HG03432 (cell line): ENCODE data around the gene HOXD4.

Experiments used
- ATAC-seq: cut with Tn5 transposase; IDR thresholded peaks from one replicate; pipeline ENCODE4 v1.9.1; 2021; ENCODE audit warnings: mild to moderate bottlenecking, moderate library complexity; ENCODE audit not compliant: unreplicated experiment

HOXD4 gene

DNA sequence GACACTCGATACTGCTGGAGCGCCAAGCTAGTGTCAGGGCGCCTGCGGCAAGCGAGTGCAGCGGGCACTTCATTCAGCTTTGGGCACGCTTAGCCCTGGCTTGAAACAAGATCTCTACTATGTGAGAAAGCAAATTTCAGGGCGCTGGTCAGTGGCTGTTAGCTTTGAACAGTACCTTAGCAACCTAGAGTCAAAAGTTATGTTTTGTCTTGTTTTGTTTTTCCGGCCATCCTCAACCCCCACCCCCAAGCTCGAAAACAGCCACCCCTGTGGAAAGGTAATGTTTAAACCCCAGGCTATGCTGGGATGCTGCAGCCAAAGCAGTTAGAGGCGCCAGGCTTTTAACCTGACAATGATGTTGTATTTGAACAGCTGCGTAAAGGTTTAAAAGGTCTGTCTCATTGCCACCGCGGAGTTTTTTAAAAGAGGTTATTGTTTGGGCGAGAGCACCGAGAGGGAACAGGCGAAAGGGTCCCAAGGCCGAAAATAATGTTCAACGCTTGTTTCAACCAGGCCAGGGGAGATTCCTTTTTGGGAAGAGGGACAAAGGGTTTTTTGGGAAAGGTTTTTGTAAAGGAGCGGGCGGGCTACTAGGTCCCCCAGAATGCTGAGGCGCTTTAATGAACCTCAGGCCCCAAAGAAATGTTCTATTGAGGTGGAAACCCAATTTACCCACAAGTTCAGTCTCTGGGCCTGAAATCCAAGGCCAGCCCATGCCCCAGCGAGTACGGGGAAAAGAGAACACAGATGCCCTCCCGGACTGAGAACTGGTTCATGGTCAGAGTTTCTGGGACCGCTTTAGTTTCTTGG is 37.0 kb upstream of the HOXD4 start:
- no peak for ATAC-seq

DNA sequence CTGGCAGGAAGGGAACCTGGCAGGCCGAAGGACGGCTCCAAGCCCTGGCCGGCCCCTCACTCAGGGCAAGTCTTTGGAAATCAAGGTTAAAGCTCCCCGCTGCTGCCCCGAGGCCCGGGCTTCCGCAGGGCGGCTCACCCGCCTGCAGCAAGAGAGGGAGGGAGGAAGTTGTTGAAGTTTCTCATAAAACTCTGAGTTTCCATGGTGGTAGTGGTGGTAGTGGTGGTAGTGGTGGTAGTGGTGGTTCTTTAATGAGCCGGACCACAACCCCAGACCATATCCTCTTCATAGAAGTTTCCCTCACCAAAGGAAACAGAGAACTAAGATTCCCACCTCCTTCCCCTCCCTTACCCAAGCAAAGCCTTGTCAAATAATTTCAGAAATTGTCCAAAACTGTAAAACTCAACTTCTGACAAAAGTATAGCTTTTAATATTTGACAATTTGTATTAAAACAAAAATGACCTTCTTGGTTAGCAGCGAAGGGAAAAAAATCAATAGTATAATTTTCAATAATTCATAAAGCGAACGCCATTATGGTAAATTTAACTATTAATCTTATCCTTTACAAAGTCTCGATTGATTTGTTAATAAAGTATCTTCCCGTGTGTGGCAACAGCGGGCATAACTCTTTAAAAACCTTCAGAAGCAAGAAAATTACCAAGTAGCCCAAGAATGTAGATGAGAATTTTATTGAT is 36.3 kb upstream of the HOXD4 start:
- no peak for ATAC-seq

DNA sequence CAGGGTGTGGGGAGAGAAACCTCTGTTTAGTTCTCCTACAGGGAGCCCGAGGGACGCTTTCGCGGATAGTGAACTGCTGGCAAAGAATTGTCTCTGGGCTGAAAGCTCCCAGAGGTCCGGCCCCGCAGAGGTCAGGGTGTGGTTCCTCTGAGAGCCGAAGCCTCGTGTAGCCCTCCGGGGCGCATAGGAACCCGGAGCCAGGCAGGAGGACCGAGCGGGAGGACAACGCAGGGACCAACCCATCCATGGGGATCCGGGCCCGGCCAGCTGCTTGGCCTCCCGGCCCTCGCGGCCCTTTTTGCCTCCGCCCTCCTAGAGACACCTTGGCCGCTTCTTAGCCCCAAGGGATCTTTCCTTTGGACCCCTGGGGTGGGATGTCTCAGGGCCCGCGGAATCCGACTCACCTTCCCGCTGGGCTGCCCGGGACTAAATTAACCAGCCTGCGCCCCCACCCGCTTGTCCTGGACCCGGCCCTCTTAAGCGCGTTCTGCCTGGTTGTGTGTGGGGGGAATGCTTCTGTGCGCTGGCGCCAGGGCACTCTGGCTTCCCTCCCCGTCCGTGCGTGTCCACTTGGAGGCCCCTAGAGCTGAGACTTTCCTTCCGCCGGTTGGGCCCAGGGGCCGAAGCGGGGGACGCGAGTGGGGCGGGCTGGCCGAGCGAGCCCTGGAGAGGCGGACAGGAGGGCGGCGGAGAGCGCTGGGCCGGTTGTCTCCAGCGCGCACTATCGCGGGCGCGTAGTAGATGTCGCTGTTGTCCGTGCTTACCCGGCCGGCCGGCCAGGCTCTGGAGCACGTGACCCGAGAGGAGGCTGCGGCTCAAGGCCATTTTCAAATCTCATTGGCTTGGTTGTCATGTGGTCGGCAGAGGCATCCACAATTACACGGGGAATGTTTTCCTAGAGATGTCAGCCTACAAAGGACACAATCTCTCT is 35.2 kb upstream of the HOXD4 start, which contains the start of gene HOXD10:
TSS of gene HOXD10 (plus strand) at position 896 of the 931 bp plus-strand sequence. CDS start 56 bp downstream, outside the sequence.
- no peak for ATAC-seq

DNA sequence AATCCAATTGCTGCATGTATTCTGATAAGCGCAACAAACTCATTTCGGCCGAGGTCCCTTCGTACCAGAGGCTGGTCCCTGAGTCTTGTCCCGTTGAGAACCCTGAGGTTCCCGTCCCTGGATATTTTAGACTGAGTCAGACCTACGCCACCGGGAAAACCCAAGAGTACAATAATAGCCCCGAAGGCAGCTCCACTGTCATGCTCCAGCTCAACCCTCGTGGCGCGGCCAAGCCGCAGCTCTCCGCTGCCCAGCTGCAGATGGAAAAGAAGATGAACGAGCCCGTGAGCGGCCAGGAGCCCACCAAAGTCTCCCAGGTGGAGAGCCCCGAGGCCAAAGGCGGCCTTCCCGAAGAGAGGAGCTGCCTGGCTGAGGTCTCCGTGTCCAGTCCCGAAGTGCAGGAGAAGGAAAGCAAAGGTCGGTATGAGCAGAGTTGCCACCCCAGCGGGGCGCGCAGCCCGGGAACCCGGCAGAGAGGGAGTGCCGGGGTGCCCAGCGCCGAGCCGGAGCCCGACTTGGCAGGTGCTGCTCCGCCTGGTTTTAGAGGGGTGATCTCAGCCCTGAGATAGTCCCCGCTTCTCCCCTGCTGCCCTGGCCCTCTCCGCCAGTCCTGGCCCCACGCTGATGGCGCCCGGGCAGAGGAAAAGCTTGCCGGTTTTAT is 34.1 kb upstream of the HOXD4 start:
- ATAC-seq = no peak

DNA sequence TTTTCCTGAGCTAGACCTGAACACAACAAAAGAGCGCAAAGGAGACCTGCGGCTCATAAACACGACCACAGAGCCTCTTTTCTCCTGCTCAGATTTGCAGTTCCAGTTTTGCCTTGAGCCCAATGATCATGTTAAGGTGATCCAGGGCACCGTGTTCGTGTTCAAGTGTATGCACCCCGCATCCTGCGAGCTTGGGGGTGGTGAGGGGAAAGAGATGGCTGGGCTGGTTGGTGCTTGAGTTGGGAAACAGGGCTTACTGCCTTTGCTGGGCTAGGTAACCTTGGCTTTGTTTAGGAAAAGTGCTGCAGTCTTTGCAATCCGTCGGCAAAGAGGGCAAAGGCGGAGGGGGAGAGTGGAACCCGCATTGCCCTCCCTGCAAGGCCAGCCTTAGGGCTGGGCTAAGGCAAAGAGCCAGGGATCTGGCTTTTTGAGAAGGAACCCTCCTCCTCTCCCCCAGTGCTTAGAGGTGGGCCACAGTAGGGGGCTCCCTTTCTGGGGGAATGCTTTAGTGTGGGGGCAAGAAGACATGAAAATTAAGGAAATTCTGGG is 33.5 kb upstream of the HOXD4 start:
- ATAC-seq = no peak

DNA sequence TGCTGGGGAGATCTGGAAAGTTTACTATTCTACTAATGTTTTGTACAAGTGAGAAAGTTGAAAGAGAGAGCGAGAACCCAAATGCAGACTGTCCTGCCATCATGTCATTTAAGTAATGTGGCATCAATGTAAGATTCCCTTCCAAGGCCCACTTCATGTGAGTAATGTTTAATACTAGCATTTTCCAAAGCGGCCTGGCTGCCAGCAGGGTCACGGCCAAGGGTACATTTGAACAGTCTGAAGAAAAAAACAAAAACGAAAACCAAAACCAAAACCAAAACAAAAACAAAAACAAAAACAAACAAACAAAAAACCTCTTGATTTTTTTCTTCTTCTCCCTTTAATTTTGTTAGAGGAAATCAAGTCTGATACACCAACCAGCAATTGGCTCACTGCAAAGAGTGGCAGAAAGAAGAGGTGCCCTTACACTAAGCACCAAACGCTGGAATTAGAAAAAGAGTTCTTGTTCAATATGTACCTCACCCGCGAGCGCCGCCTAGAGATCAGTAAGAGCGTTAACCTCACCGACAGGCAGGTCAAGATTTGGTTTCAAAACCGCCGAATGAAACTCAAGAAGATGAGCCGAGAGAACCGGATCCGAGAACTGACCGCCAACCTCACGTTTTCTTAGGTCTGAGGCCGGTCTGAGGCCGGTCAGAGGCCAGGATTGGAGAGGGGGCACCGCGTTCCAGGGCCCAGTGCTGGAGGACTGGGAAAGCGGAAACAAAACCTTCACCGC is 32.6 kb upstream of the HOXD4 start:
- ATAC-seq = no peak

DNA sequence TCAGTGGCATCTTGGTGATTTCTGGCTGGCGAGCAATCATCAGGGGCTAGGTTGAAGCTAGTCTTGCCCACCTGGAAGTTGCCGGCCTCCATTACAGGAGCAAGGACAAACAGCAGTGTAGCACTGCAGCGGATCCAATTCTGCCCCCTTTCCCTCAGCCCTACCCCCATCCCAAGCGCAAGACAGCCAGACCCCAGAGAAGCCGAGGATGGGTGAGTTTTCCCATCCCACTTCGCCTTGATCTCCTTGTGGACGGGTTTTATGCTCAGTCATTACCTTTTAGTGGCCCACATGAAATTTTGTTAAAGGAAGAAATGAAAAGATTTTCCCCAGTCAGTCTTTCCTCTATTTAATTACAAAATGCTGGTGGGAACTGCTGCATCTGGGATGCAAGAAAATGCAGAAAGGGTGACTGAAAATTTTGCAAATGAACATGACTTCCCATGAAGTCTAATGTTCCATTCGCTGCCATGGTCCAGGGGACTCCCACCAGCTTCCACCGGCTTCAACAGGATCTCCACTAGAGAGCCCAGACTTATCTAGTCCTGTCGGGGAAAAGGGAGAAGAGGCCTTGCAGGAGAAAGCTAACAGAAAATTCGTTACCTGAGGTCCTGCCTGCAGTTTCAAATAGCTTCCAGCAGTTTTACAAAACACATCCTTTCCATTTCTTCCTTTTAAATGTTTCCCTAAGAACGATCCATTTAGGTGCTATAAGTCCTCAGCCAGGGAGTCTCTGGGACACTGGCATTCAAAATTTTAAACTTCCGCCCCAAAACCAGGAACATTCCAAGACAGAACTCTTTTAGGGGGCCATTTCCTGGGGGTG is 30.8 kb upstream of the HOXD4 start:
- no peak for ATAC-seq

DNA sequence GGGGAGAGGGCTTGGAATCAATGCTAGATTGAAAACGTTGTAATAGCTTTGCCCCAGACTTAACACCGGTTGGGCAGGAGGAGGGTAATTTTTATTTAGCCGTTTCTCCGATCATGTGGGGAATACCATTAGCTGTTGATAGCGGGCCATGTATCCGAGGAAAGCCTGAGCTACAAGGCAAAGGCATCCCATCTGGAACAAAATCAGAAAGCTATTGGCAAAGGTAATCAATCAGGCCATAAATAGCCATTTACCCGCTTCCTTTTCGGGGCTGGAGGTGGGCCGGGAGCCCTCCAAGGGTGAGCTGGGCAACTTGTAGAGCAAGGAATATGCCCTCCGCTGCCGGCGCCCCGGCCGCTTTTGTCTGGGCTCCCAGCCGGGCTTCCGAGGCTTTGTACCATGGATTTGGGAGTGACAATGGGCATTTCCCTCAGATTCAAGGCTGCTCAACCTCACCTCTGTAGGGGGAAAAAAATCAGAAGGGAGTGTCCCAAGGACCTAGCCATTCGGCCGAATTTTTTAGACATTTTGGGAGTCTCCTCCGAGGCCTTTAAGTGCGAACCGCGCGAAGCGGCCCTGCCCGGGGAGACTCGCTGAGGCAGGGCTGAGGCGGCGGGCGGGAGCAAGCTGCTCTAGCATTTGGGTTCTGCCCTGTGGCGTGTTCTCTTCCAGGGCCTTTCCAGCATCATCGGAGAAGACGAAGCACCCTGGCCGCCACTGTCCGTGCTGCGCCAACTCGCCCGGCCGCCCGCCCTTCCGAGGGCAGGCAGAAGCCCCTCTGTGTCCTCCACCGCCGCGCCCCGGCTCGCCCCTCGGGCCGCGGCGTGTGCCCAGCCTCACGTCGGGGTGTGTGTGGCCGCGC is 29.9 kb upstream of the HOXD4 start:
- no peak for ATAC-seq

DNA sequence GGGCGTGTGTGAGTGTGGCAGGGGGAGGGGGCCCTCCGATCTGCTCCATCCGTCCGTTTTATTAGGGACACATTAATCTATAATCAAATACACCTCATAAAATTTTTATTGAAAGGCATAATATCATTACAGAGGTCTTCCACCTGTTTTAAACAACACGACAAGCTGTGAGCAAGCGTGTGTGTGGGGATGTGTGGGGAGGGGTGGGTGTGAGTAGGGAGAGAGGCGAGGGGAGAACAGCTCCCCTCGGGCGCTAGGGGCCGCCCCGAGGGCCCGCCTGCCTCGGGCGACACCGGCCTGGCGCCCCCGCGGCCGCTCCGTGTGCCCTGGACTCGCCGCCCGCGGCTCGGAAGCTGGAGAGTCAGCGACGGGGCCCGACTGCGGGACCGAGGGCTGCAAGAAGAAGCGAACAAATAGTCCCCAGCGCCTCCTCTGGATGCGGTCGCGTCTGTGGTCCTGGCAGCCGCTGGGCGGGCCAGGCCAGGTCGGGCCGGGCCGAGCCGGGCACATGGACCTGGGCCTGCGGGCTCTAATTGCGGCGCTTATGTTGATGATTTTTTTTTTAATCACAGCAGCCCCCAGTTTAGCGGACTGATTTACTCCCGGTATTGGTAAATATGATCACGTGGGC is 29.2 kb upstream of the HOXD4 start:
- no peak for ATAC-seq

DNA sequence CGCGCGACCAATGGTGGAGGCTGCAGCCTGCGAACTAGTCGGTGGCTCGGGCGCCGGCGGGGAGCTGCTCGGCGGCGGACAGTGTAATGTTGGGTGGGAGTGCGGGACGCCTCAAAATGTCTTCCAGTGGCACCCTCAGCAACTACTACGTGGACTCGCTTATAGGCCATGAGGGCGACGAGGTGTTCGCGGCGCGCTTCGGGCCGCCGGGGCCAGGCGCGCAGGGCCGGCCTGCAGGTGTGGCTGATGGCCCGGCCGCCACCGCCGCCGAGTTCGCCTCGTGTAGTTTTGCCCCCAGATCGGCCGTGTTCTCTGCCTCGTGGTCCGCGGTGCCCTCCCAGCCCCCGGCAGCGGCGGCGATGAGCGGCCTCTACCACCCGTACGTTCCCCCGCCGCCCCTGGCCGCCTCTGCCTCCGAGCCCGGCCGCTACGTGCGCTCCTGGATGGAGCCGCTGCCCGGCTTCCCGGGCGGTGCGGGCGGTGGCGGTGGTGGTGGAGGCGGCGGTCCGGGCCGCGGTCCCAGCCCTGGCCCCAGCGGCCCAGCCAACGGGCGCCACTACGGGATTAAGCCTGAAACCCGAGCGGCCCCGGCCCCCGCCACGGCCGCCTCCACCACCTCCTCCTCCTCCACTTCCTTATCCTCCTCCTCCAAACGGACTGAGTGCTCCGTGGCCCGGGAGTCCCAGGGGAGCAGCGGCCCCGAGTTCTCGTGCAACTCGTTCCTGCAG is 28.5 kb upstream of the HOXD4 start, which contains the start of gene HOXD9:
TSS of gene HOXD9 (plus strand) at position 37 of the 728 bp plus-strand sequence. CDS start at position 87, 50 bp downstream.
- ATAC-seq = no peak

DNA sequence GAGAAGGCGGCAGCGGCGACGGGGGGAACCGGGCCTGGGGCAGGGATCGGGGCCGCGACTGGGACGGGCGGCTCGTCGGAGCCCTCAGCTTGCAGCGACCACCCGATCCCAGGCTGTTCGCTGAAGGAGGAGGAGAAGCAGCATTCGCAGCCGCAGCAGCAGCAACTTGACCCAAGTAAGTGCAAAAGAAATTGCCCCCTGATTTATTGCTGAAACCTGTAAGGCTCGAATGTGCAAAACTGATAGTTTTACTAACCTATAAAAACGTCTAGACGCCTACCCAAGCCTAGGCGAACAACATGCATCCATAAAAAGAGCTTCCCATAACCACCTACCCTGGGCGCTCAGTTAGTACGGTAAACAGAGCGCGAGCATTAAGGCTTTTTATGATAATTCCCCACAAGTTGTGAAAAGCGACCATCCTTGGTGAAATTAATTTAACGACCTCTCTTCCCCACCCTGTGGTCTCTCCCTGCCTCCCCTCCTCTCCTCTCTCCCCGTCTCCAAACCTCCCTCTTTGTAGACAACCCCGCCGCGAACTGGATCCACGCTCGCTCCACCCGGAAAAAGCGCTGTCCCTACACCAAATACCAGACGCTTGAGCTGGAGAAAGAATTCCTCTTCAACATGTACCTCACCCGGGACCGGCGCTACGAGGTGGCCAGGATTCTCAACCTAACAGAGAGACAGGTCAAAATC is 27.8 kb upstream of the HOXD4 start:
- ATAC-seq = no peak

DNA sequence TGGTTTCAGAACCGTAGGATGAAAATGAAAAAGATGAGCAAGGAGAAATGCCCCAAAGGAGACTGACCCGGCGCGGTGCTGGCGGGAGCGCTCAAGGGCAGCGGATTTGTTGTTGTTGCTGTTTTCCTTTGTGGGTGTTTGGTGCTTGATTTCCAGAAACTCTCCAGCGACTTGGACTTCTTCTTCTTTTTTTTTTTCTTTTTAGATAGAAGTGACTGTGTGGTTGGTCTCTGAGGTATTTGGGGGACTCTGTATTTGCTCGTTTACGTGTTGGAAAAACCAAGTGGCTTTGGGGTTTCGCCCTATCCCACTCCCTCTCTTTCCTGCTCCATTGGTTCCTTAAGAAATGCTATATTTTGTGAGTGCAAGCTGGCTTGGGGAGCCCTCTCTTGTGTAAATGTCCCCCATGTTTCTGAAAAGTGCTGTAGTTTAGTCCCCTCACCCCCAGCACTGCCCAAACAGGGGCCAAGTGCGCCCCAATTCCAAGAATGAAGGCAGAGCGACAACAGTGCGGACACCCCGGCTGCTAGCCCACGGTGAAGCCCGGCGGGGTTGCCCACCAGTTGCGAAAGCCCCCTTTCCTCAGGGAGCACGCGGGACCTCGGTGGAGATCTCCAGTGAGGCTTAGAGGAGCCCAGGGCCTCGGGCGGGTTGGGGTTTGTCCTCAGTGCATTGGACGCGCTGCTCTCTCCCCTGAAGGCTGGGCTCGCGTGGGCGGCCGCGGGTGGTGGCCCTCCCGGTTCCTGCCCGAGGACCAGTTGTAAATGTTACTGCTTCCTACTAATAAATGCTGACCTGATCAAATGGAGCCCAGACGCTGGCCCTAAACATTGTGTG is 27.0 kb upstream of the HOXD4 start:
- no peak for ATAC-seq

DNA sequence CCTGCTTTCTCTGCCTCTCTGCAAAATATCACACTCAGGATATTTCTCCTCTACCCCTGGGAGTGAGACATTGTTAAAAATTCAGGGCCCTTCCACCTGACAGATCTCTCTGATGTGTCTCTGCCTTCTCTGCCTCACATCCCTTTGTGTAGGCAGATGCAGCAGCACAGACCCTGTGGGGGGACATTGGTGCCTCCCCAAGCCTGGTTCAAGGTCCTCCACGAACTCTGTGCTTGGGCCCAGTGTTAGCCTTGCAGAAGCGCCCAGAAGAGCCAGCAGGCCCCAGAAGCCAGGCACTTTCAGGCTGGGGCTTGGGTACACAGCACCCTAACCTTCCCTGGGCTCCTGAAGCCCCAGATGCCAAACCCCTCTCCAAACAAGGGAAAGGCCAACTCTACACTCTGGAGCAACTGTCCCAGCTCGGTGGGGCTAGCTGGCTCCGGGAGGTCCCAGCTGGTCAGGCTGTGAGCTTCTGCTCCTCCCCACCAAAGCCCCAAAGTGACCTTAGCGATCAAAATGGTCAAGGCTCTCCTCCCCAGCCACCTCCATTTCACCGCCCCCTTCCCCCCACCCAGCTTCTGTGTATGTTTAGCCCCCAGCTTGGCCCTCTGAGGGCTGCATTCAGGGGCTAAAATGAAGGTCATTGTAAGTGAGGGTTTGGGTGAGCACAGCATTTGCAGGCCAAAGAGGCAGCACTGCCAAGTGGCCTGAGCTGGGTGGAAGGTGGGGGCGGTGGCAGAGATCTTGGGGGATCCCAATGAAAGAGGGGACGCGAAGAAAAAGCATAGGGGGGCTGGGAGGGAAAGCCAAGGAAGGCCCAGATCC is 26.2 kb upstream of the HOXD4 start:
- ATAC-seq = no peak

DNA sequence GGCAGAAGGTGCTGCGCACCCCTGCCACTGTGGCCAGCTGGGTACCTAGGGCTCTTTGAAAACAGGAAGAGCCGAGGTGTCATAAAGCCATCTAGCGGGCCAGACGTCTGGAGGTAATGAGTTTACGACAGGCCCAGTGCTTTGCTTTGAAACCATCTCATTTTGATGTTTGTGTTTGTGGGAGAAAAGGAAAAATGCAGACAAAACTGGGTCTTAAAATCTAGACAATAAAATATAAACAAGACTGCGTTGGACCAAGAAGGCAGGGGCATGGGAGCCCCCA is 25.6 kb upstream of the HOXD4 start:
- ATAC-seq = no peak
